Femur (tissue), 1 donor: Measurements from ENCODE around the gene FBXO17.
"Not testable (repeated sequence)": the region's sequence is repeated elsewhere in the genome, so short reads cannot be mapped to it uniquely, and the experiment has no call there.

Experiments
- DNase-seq: peaks from one replicate; pipeline ENCODE4 v3.0.0-alpha.2; 2017

The FBXO17 gene

DNA sequence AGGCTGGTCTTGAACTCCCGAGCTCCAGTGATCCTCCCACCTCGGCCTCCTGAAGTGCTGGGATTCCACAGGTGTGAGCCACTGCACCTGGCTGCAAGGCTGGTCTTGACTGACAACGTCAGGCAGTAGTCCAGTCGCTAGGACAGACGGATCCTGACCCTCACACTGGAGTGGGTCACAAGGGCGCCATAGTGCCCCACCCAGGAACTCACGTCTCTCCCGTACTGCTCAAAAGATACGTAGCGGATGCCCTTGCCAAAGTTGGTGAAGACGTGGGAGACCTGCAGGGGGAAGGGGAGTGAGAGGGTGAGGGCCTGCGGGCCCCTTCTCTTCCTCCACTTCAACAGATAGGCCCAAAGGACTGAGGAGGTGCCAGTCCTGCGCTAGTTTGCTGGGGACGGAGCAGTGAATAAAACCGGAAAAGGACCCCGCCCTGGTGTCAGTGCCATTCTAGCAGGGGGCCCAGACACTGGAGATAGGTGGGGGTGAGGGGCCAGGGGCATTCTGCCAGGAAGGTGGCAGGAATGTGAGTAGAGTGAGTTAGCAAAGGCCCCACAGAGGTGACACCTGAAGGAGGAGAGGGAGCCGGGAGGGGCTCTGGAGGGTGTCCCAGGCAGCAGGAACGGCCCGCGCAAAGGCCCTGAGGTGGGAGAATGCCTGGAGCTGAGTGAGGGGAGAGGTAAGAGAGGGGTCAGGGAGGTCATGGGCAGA lies 32.9 kb downstream of the FBXO17 start:
- no peak for DNase-seq

DNA sequence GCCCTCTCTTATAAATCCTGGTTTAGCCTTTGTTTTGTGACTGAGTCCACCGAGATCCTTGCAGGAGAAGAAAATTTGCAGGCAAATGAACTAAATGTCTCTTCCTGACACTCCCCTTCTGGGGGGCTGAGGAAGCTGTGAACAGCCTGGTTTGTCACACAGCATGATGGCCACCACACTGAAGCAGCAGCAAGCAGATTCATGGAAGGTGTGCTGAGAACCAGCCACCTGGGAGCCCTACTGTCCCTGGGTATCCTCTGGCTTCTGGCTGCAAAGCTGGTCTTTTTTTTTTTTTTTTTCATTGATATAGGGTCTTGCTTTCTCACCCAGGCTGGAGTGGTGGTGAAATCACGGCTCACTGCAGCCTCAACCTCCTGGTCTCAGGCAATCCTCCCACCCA lies 33.6 kb downstream of the FBXO17 start:
- DNase-seq, result no peak

DNA sequence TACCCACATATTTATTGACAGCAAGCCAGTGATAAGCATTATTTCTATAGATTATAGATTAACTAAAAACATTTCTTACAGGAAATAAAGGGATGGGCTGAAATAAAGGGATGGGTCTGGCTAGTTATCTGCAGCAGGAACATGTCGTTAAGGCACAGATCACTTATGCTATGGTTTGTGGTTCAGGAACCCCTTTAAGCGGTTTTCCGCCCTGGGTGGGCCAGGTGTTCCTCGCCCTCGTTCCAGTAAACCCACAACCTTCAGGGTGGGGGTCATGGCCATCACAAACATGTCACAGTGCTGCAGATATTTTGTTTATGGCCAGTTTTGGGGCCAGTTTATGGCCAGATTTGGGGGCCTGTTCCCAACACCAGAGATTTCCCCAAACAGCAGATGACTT lies 34.1 kb downstream of the FBXO17 start:
- not testable (repeated sequence) for DNase-seq

GRCh38 chr19:38939957-38940356 lies 35.6 kb downstream of the FBXO17 start:
- DNase-seq, result no peak

- DNase-seq, result no peak
Observed at GRCh38 chr19:38933544-38933943, 42.0 kb downstream of the FBXO17 start.

GRCh38 chr19:38932425-38933179 lies 42.9 kb downstream of the FBXO17 start:
- DNase-seq, result no peak

- DNase-seq, result no peak
Observed at GRCh38 chr19:38931521-38931793, 44.1 kb downstream of the FBXO17 start.

DNA sequence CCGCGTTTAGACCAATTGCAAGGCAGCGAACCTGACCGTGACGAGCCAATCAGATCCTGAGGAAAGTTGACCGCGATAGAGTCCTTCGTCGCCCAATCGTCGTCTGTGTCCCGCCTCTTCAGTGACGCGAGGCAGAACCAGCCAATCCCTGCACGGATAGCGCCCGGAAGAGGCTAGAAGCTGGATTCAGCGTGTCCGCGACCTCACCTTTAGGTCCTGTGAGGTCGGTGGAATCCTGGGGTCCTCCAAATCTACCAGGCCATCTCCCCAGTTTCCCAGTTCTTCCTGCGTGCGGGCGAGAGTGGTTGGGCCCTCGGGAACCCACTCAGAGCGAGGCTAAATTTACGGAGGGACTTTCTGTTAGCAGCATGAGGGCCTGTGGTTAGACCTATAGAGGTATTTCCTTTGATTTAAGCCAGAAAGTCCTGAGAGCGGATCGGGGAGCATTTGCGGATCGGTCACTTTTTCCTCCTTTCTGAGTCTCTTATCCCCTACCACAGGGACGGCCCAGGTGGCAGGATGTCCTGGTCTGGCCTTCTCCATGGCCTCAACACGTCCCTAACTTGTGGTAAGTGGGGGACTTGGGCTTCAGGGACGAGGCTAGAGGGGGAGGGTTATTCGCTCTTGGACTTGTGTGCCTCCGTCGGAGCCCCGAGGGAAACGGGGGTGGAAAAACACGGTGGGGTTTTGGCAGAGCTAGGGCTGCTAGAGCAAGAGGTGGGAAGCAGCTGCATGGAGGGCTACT lies 44.6 kb downstream of the FBXO17 start, which contains the start of gene MRPS12:
Gene MRPS12, plus strand, starts transcription at position 169 of the 745 bp plus-strand sequence. Its CDS starts 351 bp downstream, at position 520.
- peak; percentile 99 for DNase-seq

DNA sequence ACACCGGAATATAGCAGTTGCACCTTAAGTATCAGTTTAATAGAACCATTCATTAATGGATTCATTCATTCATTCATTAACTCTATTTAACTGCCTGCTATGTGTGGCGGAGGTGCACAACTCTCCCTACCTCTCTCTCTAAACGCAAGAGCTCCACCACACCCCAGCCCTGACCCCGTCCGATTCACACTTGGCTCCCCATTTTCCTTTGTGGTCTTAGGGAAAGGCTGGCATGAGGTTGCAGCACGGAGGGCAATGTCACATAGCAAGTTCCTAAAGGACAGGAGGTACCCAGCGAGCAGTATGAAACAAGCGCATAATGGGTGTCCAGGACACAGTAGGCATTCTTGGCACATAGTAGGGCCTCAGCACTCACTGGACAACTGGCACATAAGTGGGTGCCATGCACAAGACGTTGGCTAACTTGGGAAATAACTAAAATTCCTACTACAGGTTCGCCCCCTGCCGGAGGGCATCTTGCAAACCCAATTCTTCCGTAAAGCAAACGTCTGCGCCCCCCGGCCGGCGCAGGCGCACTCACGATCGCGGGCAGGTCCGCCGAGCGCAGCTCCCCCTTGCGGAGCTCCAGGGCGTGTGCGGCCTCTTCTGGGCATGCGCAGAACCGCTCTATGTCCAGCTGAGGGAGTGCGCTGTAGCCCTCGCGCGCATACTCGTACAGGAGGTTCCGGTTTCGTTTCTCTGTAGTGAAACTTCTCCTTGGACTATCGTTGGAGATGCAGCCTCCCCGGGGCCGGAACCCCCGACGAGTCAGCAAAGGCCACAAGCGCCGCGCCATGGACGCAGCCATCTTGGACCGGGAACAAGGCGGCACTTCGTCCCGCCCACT lies 45.4 kb downstream of the FBXO17 start, which contains the start of gene SARS2:
Gene SARS2, minus strand, starts transcription at position 835 of the 847 bp plus-strand sequence. Its CDS starts 27 bp downstream, at position 808.
- peak; percentile 97 for DNase-seq

GRCh38 chr19:38928391-38929001 lies 47.0 kb downstream of the FBXO17 start:
- DNase-seq, result no peak

GRCh38 chr19:38924388-38924787 lies 51.2 kb downstream of the FBXO17 start:
- no peak for DNase-seq

- no peak for DNase-seq
Observed at GRCh38 chr19:38922482-38922881, 53.1 kb downstream of the FBXO17 start.

GRCh38 chr19:38921420-38922274 lies 53.9 kb downstream of the FBXO17 start:
- DNase-seq, result no peak

GRCh38 chr19:38920602-38921419 lies 54.7 kb downstream of the FBXO17 start:
- DNase-seq, result no peak

- no peak for DNase-seq
Observed at GRCh38 chr19:38919837-38920601, 55.5 kb downstream of the FBXO17 start.

GRCh38 chr19:38918526-38918925 lies 57.0 kb downstream of the FBXO17 start:
- no peak for DNase-seq

DNA sequence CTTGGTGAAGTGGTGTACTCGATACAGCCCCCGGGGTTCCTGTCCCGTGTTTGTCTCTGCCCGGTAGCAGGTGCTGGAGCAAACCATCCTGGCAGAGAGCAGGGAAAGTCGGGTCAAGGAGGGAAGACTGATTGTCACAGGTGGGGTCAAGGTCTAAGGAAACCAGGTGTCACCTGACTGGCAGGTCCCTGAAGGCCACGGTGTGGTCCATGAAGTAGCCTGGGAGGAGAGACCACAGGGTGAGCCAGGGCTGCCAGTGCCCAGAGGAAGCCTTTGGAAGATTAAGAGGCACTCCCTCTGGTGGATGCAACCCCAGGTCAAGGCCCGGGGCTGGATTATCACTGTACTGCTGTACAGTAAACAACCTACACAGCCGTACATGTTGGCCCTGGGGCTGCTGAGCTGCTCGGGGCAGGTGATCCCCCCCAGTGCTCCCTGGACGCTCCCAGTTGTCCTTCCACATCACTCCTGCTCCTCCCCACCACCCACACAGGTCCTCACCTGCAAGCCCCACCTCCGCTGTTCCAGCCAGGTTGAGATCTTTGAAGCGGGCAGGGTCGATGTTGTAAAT lies 57.5 kb downstream of the FBXO17 start:
- no peak for DNase-seq

DNA sequence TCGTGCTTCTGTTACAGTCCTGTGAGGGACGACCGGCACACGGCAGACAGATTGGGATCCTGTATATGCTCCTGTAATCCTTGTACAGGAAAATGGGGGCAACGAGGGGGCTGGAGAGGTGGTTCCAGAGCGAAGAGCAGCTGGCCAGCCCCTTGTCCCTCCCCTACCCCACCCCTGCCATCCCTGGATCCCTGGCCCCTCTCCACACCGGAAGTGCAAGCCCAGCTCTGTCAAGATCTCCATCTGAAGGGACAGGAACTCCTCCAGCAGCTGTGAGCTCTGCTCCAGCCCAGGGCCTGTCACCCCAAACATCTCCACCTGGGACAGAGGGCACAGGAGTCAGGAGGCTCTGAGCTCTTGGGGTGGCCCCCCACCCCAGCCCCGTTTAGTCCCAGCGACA lies 58.0 kb downstream of the FBXO17 start:
- DNase-seq, result no peak
